GM12892 (cell line): ENCODE results near the gene ZNF311.

Source experiments
- POLR2A ChIP-seq: IDR thresholded peaks from 2 replicates; pipeline ENCODE4 v1.6.1; 2011; ENCODE audit warnings: low read depth, low read length, control low read depth
- POLR2AphosphoS5 ChIP-seq: IDR thresholded peaks from 2 replicates; pipeline ENCODE4 v1.6.1; 2011; ENCODE audit warnings: low read depth, low read length, control low read depth

GRCh38 chr6:29017428-29017802 is 12.3 kb upstream of the ZNF311 start:
- TF ChIP-seq POLR2A (no peak), POLR2AphosphoS5 (no peak)
